ENCODE results near the gene PKP4. TPM values are rescaled to one million over a fixed set of nuclear protein-coding genes. Genes with fewer than 3 reads are reported as not detected.

Gene PKP4
- total RNA-seq, 2 donors from 2014 or later: 90.5 to 102 TPM

DNA sequence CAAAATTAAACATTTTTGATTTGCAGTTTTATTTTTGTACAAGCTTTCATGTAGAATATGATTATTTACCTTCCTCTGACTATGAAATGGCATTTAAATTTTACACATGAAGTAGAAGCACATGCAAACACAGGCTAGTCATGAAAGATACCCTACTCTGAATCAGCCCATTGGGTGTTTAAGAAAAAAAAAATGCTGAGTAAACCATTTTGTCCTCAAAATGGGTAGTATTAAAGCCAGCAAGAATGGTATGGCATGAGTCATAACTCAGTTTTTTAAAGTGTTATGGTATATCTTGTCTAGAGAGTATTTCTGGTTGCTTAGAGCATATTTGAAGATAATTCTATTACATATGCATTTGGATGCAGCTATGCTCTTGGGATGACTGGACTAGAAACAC, 55.0 kb downstream of the PKP4 start:
- Mint-ChIP-seq H3K4me1 (peaks cover 15% of the 10 kb centered on the region), H3K27me3 (ENCODE audit: insufficient read depth) (no peaks in the 10 kb centered on the region), H3K4me3 (no peak overlapping the region), H3K36me3 (ENCODE audit: low read depth) (peaks cover 2% of the 10 kb centered on the region), H3K9me3 (no peaks in the 10 kb centered on the region), H3K27ac (no peak overlapping the region)
- H3K9me3 ChIP-seq (ENCODE audit: control insufficient read depth, low read length): no peaks in the 10 kb centered on the region
- H3K4me3 ChIP-seq (ENCODE audit: low read length): no peak overlapping the region
- no peak overlapping the region for H3K27ac ChIP-seq (ENCODE audit: low read depth, low read length)
- peaks cover 6% of the 10 kb centered on the region for H3K36me3 ChIP-seq (ENCODE audit: control insufficient read depth, insufficient read depth, low read length)
- H3K9ac ChIP-seq (ENCODE audit: extremely low read depth, low read length, poor library complexity, severe bottlenecking): no peak overlapping the region
- no peak for DNase-seq
- H3K4me1 ChIP-seq (ENCODE audit: control insufficient read depth, insufficient read depth, low read length): no peaks in the 10 kb centered on the region
- TF ChIP-seq CTCF (conservative IDR thresholded peaks at IDR 0.05): no peak
- no peaks in the 10 kb centered on the region for H3K27me3 ChIP-seq (ENCODE audit: control insufficient read depth, insufficient read depth, low read length, poor library complexity, severe bottlenecking)

DNA sequence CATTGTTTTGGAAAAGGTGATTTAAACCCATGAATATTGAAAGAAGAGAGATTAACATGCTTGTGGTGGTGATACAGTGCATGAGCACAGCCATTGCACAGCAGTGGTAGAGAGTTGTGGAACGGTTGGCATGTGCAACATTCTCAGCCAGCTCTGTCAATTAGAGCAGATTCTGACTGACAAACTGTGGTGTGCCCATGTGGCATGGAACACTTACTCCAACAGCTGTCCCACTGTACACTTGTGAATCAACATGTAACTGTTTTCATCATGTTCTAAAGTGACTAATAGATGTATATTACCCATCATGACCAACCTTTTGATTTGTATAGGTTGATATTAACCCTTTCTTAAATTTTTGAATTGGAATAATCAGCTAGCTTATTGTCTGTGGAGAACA, 55.6 kb downstream of the PKP4 start:
- Histone ChIP-seq H3K4me1 (ENCODE audit: control insufficient read depth, insufficient read depth, low read length) (no peaks in the 10 kb centered on the region), H3K36me3 (ENCODE audit: control insufficient read depth, insufficient read depth, low read length) (peaks cover 6% of the 10 kb centered on the region), H3K9me3 (ENCODE audit: control insufficient read depth, low read length) (no peaks in the 10 kb centered on the region), H3K4me3 (ENCODE audit: low read length) (no peak overlapping the region), H3K27ac (ENCODE audit: low read depth, low read length) (no peak overlapping the region), H3K9ac (ENCODE audit: extremely low read depth, low read length, poor library complexity, severe bottlenecking) (no peak overlapping the region), H3K27me3 (ENCODE audit: control insufficient read depth, insufficient read depth, low read length, poor library complexity, severe bottlenecking) (no peaks in the 10 kb centered on the region)
- H3K4me3 Mint-ChIP-seq: no peak overlapping the region
- H3K27ac Mint-ChIP-seq: no peak overlapping the region
- H3K27me3 Mint-ChIP-seq (ENCODE audit: insufficient read depth): no peaks in the 10 kb centered on the region
- no peak for TF ChIP-seq CTCF (conservative IDR thresholded peaks at IDR 0.05)
- 80 to 92% methylated on average over 1 of the region's 1 CpG for WGBS, 2 experiments (ENCODE audit: insufficient coverage in 1 of 2, insufficient read length in 1 of 2)
- DNase-seq: no peak
- H3K9me3 Mint-ChIP-seq: no peaks in the 10 kb centered on the region
- peaks cover 11% of the 10 kb centered on the region for H3K4me1 Mint-ChIP-seq
- peaks cover 2% of the 10 kb centered on the region for H3K36me3 Mint-ChIP-seq (ENCODE audit: low read depth)

DNA sequence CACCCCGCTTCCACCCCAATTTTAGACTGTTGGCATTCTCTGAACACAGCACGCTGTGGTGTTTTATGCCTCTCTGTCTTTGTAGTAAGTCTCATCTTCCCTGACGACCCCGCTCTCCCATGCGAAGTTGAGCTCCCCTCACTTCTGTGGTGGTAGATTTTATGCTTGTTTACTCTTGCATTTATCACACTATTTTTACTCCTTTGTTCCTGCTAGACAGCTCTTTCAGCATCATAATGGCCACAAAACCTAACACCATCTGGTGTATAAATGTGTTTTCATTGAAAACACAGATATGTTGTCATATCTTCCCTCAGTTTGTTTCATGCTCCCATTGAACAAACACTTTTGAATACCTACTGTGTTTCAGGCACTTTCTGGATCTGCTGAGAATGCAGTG, 57.1 kb downstream of the PKP4 start:
- Mint-ChIP-seq H3K27me3 (ENCODE audit: insufficient read depth) (no peaks in the 10 kb centered on the region), H3K9me3 (no peaks in the 10 kb centered on the region), H3K36me3 (ENCODE audit: low read depth) (peaks cover 2% of the 10 kb centered on the region), H3K4me3 (no peak overlapping the region), H3K27ac (no peak overlapping the region), H3K4me1 (peaks cover 14% of the 10 kb centered on the region)
- no peak overlapping the region for H3K27ac ChIP-seq (ENCODE audit: low read depth, low read length)
- H3K9ac ChIP-seq (ENCODE audit: extremely low read depth, low read length, poor library complexity, severe bottlenecking): no peak overlapping the region
- TF ChIP-seq CTCF (conservative IDR thresholded peaks at IDR 0.05): no peak
- DNase-seq: no peak
- no peak overlapping the region for H3K4me3 ChIP-seq (ENCODE audit: low read length)
- no peaks in the 10 kb centered on the region for H3K4me1 ChIP-seq (ENCODE audit: control insufficient read depth, insufficient read depth, low read length)
- no peaks in the 10 kb centered on the region for H3K27me3 ChIP-seq (ENCODE audit: control insufficient read depth, insufficient read depth, low read length, poor library complexity, severe bottlenecking)
- 90 to 92% methylated on average over 4 to 5 of the region's 5 CpGs for WGBS, 2 experiments (ENCODE audit: insufficient coverage in 1 of 2, insufficient read length in 1 of 2)
- H3K9me3 ChIP-seq (ENCODE audit: control insufficient read depth, low read length): no peaks in the 10 kb centered on the region
- H3K36me3 ChIP-seq (ENCODE audit: control insufficient read depth, insufficient read depth, low read length): peaks cover 6% of the 10 kb centered on the region

All from endodermal cell (in vitro differentiated cells).